K562 (cell line): ENCODE data around the gene CNDP1. TPM values are rescaled to one million over a fixed set of nuclear protein-coding genes. Genes with fewer than 3 reads are reported as not detected.

ENCODE experiments used
- BRD4 ChIP-seq: fragments of 200-600 bp; sonication (generic); IDR thresholded peaks from 2 replicates; pipeline ENCODE4 v1.6.1; 2017; ENCODE audit warnings: inconsistent platforms
- CC2D1A ChIP-seq: fragments of 450-650 bp; IDR thresholded peaks from 2 replicates; pipeline ENCODE4 v1.6.1; 2017; ENCODE audit warnings: mild to moderate bottlenecking
- DDX20 ChIP-seq: fragments of 450-650 bp; IDR thresholded peaks from 2 replicates; pipeline ENCODE4 v1.6.1; 2016; ENCODE audit warnings: missing genetic modification characterization, low read depth, mild to moderate bottlenecking, missing compliant biosample characterization, moderate library complexity
- SP2 ChIP-seq: IDR thresholded peaks from 2 replicates; pipeline ENCODE4 v1.6.1; 2011; ENCODE audit warnings: mild to moderate bottlenecking, low read depth, low read length, moderate library complexity; ENCODE audit not compliant: poor library complexity, severe bottlenecking; ENCODE audit errors: extremely low read depth
- ZNF133 ChIP-seq: fragments of 250-450 bp; sonication (Bioruptor Pico); IDR thresholded peaks from 2 replicates; pipeline ENCODE4 v1.4.0; 2020; ENCODE audit warnings: mild to moderate bottlenecking
- ZNF408 ChIP-seq: fragments of 250-450 bp; sonication (Bioruptor Pico); IDR thresholded peaks from 2 replicates; pipeline ENCODE4 v1.4.0; 2020; ENCODE audit warnings: low read depth, mild to moderate bottlenecking, moderate library complexity
- ZNF696 ChIP-seq: fragments of 250-450 bp; sonication (Bioruptor Pico); conservative IDR thresholded peaks from 2 replicates; pipeline ENCODE4 v1.4.0; 2020; ENCODE audit warnings: mild to moderate bottlenecking, moderate library complexity
- polyA plus RNA-seq, 8 experiments: library from polyadenylated mRNA; depleted of rRNA in 4 of 8; stranded (reverse) in 5 of 8; unstranded in 3 of 8; fragments of >200 nt; fragmentation: Nextera tagmentation in 2 of 8; fragmentation: Illumina TruSeq in 1 of 8; extraction: Ambion mirVana in 2 of 8; extraction: Trizol in 1 of 8; gene quantifications; 2 replicates each; pipeline versions ENCODE4 v1.2.1 to v1.2.3, GENCODE V29; 2011 to 2014; ENCODE audit warnings: inconsistent platforms in 1 of 8, missing spikeins in 1 of 8
- total RNA-seq, 7 experiments: library from RNA; depleted of rRNA in 6 of 7; stranded (reverse); fragments of >200 nt in 6 of 7; fragmentation: Illumina TruSeq in 2 of 7; extraction: Trizol in 2 of 7; gene quantifications; 2 replicates each; pipeline versions ENCODE4 v1.2.1 to v1.2.3, GENCODE V29; 2011 to 2021; ENCODE audit warnings: low replicate concordance in 1 of 7
- TF ChIP-seq, protein P1 (sequence below): sonication (generic); formaldehyde crosslinking; IDR thresholded peaks from 2 replicates; pipeline ENCODE4 v1.8.1; 2023; ENCODE audit warnings: mild to moderate bottlenecking, missing genetic modification reagents
- TF ChIP-seq, protein P2 (sequence below): sonication (generic); formaldehyde crosslinking; IDR thresholded peaks from 2 replicates; pipeline ENCODE4 v1.8.0; 2023; ENCODE audit warnings: missing genetic modification reagents, mild to moderate bottlenecking, borderline replicate concordance
- TF ChIP-seq, protein P3 (sequence below), 2 experiments: fragments of 450-650 bp; IDR thresholded peaks; 2 replicates each; pipeline ENCODE4 v1.6.1; 2016
- TF ChIP-seq, protein P4 (sequence below): fragments of 250-450 bp; sonication (Bioruptor Pico); IDR thresholded peaks from 2 replicates; pipeline ENCODE4 v1.4.0; 2020; ENCODE audit warnings: mild to moderate bottlenecking, moderate library complexity, borderline replicate concordance
- TF ChIP-seq, protein P5 (sequence below): sonication (generic); formaldehyde crosslinking; IDR thresholded peaks from 2 replicates; pipeline ENCODE4 v1.8.0; 2023; ENCODE audit warnings: mild to moderate bottlenecking, missing genetic modification reagents

Gene CNDP1
- total and polyA plus RNA-seq, 9 of the 15 experiments (the other 6 are each of a cell fraction or from before 2014, with no cell fraction given), result not detected

DNA sequence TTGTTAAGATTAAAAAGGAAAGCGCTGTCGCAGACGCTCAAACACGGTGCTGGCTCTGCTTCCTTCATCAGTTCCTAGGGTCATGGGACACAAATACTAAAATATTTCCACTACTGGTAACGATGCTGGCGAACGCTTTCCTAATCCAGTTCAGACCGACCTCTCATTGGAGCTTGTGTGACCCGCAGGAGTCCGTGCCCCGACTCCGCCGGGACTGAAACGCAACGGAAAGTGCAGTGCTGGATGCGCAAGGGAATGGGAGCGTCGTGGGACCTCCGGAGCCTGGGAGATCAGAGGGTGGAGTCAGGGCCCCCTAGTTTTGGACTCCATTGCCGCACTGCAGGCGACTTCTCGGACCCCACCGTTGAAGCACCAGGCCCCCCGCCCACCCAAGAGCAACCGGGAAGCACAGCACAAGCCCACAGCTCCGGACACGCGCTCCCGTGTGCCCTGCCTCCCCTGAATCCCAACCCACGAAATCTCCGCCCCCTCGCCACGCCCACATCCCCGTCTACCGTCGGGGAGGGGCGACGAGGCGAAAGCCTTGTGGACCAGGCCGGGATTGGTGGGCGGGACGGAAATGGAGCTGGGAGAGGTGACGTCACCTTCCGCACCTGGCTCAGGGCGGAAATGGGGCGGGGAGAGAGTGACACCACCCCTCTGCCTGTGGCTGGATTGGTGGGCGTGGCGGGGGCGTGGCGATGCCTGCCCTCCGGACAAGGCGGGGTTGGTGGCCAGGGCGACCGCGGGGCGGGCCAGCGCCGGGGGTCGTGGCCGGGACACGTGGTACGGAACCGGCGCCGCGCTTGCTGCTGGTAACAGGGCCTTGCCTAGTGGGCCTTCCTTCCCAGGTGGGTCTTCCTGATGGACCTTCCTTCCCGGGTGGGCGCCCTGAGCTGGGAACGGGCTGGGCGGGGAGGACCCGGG is 38.5 kb upstream of the CNDP1 start, which contains the start of gene CNDP2 (continued):
- TF ChIP-seq, protein P1, sequence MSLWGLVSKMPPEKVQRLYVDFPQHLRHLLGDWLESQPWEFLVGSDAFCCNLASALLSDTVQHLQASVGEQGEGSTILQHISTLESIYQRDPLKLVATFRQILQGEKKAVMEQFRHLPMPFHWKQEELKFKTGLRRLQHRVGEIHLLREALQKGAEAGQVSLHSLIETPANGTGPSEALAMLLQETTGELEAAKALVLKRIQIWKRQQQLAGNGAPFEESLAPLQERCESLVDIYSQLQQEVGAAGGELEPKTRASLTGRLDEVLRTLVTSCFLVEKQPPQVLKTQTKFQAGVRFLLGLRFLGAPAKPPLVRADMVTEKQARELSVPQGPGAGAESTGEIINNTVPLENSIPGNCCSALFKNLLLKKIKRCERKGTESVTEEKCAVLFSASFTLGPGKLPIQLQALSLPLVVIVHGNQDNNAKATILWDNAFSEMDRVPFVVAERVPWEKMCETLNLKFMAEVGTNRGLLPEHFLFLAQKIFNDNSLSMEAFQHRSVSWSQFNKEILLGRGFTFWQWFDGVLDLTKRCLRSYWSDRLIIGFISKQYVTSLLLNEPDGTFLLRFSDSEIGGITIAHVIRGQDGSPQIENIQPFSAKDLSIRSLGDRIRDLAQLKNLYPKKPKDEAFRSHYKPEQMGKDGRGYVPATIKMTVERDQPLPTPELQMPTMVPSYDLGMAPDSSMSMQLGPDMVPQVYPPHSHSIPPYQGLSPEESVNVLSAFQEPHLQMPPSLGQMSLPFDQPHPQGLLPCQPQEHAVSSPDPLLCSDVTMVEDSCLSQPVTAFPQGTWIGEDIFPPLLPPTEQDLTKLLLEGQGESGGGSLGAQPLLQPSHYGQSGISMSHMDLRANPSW (CRISPR knock-in tag), result no peak
- TF ChIP-seq, protein P2, sequence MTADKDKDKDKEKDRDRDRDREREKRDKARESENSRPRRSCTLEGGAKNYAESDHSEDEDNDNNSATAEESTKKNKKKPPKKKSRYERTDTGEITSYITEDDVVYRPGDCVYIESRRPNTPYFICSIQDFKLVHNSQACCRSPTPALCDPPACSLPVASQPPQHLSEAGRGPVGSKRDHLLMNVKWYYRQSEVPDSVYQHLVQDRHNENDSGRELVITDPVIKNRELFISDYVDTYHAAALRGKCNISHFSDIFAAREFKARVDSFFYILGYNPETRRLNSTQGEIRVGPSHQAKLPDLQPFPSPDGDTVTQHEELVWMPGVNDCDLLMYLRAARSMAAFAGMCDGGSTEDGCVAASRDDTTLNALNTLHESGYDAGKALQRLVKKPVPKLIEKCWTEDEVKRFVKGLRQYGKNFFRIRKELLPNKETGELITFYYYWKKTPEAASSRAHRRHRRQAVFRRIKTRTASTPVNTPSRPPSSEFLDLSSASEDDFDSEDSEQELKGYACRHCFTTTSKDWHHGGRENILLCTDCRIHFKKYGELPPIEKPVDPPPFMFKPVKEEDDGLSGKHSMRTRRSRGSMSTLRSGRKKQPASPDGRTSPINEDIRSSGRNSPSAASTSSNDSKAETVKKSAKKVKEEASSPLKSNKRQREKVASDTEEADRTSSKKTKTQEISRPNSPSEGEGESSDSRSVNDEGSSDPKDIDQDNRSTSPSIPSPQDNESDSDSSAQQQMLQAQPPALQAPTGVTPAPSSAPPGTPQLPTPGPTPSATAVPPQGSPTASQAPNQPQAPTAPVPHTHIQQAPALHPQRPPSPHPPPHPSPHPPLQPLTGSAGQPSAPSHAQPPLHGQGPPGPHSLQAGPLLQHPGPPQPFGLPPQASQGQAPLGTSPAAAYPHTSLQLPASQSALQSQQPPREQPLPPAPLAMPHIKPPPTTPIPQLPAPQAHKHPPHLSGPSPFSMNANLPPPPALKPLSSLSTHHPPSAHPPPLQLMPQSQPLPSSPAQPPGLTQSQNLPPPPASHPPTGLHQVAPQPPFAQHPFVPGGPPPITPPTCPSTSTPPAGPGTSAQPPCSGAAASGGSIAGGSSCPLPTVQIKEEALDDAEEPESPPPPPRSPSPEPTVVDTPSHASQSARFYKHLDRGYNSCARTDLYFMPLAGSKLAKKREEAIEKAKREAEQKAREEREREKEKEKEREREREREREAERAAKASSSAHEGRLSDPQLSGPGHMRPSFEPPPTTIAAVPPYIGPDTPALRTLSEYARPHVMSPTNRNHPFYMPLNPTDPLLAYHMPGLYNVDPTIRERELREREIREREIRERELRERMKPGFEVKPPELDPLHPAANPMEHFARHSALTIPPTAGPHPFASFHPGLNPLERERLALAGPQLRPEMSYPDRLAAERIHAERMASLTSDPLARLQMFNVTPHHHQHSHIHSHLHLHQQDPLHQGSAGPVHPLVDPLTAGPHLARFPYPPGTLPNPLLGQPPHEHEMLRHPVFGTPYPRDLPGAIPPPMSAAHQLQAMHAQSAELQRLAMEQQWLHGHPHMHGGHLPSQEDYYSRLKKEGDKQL (CRISPR knock-in tag), result no peak
- no peak for TF ChIP-seq BRD4
- TF ChIP-seq ZNF696 (CRISPR knock-in tag), result no peak
- TF ChIP-seq, protein P3, sequence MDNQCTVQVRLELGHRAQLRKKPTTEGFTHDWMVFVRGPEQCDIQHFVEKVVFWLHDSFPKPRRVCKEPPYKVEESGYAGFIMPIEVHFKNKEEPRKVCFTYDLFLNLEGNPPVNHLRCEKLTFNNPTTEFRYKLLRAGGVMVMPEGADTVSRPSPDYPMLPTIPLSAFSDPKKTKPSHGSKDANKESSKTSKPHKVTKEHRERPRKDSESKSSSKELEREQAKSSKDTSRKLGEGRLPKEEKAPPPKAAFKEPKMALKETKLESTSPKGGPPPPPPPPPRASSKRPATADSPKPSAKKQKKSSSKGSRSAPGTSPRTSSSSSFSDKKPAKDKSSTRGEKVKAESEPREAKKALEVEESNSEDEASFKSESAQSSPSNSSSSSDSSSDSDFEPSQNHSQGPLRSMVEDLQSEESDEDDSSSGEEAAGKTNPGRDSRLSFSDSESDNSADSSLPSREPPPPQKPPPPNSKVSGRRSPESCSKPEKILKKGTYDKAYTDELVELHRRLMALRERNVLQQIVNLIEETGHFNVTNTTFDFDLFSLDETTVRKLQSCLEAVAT (IDR thresholded peaks at IDR 0.05), result no peak
- TF ChIP-seq SP2, result peak; percentile 45
- no peak for TF ChIP-seq CC2D1A
- TF ChIP-seq DDX20, result no peak
- no peak for TF ChIP-seq ZNF408
- TF ChIP-seq, protein P4, sequence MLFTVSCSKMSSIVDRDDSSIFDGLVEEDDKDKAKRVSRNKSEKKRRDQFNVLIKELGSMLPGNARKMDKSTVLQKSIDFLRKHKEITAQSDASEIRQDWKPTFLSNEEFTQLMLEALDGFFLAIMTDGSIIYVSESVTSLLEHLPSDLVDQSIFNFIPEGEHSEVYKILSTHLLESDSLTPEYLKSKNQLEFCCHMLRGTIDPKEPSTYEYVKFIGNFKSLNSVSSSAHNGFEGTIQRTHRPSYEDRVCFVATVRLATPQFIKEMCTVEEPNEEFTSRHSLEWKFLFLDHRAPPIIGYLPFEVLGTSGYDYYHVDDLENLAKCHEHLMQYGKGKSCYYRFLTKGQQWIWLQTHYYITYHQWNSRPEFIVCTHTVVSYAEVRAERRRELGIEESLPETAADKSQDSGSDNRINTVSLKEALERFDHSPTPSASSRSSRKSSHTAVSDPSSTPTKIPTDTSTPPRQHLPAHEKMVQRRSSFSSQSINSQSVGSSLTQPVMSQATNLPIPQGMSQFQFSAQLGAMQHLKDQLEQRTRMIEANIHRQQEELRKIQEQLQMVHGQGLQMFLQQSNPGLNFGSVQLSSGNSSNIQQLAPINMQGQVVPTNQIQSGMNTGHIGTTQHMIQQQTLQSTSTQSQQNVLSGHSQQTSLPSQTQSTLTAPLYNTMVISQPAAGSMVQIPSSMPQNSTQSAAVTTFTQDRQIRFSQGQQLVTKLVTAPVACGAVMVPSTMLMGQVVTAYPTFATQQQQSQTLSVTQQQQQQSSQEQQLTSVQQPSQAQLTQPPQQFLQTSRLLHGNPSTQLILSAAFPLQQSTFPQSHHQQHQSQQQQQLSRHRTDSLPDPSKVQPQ (CRISPR knock-in tag), result no peak
- TF ChIP-seq ZNF133 (CRISPR knock-in tag), result no peak
- TF ChIP-seq, protein P5, sequence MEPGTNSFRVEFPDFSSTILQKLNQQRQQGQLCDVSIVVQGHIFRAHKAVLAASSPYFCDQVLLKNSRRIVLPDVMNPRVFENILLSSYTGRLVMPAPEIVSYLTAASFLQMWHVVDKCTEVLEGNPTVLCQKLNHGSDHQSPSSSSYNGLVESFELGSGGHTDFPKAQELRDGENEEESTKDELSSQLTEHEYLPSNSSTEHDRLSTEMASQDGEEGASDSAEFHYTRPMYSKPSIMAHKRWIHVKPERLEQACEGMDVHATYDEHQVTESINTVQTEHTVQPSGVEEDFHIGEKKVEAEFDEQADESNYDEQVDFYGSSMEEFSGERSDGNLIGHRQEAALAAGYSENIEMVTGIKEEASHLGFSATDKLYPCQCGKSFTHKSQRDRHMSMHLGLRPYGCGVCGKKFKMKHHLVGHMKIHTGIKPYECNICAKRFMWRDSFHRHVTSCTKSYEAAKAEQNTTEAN (CRISPR knock-in tag), result no peak
